ENCODE measurements around the gene ASCL5.
"Not testable (repeated sequence)": the region's sequence is repeated elsewhere in the genome, so short reads cannot be mapped to it uniquely, and the experiment has no call there.

Gene ASCL5, protein sequence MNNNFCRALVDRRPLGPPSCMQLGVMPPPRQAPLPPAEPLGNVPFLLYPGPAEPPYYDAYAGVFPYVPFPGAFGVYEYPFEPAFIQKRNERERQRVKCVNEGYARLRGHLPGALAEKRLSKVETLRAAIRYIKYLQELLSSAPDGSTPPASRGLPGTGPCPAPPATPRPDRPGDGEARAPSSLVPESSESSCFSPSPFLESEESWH

DNA sequence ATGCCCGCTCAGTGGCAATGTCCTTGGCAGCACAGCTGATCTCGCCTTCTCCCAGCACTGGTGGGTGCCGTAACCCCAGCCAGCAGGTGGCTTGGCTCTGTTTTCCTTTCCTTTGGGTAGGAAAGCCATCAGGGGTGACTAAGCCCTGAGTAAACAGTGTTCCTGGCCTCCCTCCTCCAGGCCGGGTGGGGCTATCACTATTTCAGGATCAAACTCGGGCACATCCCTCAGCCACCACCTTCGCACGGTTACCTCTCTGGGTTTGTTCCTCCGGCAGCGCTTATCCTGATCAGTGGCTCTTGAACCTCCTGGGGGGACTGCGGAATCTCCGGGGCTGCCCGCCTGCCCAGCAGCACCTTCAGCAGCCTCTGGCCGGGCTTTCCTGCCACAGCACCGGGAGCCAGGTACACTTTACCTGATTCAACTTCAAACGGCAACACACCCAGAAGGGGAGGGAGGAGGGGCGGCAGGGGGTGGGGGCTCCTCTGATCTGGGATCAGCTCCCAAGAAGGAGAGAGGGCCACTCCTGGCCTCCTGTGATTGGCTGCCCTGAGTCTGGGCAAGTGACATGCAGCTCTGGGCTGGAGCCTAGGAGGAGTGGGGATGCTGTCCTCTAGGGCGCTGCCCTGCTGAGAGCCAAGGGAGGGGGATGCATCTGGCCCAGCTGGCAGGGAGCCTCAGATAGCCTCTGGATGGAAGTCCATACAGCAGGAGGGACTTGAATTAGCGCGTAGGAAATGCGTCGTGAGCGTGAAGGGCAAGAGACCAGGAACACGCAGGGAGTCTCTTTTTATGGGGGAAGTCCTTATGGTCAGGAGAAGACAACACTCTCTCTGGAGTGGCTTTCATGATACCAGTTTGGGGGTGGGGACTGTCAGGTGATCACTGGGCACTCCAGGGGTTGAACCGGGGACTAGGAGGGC lies at the start of gene ASCL5:
Gene ASCL5 (minus strand): TSS at position 353 of the 923 bp plus-strand sequence. CDS start 11,812 bp downstream, outside the sequence.
- DNase-seq (ENCODE audit: low spot score) = peak; percentile 30

DNA sequence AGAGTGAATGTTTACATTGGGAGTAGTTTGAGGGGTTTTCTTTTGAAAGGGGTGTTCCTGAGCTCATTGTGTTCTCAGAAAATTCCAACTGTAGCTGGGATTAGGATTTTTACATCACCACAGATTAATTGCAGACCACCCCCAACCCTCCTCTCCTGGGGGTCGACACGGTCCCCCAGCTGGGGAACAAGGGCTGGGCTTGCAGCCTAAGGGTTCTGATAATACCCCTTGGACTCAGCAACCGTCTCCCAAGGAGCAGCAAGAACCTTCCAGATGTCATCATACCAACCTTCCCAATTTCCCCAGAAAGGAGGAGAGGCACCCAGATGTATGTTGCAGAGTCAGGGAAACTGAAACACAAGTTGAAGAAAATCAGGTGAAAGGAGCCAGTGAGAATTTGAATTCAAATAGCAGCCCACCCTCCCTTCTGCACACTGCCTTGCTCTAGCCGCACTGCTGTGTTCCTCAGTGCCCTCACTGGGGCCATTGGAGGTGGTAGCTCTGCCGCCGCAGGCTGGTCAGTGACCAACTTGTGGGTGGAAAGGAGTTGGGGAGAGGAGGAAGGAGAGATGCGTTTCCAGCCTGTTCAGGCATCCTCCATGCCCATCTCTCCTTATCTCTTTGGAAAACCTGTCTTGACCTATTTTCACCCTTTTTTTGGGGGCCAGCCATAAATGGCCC lies 49.0 kb upstream of the ASCL5 start:
- DNase-seq (ENCODE audit: low spot score) = no peak

DNA sequence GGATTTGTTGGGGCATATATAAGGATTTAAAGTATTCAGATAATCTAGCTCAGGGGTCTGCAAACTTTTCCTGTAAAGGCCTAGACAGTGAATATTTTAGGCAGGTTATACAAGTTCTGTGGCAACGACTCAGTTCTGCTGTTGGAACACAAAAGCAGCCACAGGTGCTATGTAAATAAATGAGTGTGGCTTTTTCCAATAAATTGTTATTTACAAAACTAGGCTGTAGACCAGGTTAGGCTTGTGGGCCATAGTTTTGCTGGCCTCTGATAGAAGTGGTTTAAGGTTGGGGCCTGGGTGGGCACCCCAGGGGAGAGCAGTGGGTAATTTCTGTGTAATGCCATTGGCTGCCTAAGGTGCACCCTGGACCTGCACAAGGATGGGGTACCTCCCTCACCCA lies 46.8 kb upstream of the ASCL5 start:
- DNase-seq (ENCODE audit: low spot score) = no peak

GRCh38 chr1:201172999-201173610 lies 46.1 kb upstream of the ASCL5 start:
- DNase-seq (ENCODE audit: low spot score) = no peak

DNA sequence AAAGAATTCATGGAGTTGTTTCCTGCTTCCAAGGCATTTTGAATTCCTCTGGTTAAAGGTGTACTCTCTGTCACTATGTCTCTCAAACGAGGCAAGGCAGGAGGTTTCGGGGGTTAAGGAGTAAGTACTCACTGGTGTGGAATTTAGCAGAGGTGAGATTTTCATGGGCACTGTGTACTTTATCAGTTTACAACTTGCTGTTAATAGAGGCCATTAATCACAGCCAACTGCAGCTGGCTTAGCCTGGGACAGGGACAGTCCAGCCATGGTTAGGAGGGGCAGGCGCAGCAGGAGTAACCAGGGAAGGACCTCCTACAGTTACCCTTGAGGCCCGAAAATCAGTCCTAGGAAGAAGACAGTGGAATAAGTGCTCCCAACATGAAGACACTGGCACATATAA lies 45.3 kb upstream of the ASCL5 start:
- no peak for DNase-seq (ENCODE audit: low spot score)

DNA sequence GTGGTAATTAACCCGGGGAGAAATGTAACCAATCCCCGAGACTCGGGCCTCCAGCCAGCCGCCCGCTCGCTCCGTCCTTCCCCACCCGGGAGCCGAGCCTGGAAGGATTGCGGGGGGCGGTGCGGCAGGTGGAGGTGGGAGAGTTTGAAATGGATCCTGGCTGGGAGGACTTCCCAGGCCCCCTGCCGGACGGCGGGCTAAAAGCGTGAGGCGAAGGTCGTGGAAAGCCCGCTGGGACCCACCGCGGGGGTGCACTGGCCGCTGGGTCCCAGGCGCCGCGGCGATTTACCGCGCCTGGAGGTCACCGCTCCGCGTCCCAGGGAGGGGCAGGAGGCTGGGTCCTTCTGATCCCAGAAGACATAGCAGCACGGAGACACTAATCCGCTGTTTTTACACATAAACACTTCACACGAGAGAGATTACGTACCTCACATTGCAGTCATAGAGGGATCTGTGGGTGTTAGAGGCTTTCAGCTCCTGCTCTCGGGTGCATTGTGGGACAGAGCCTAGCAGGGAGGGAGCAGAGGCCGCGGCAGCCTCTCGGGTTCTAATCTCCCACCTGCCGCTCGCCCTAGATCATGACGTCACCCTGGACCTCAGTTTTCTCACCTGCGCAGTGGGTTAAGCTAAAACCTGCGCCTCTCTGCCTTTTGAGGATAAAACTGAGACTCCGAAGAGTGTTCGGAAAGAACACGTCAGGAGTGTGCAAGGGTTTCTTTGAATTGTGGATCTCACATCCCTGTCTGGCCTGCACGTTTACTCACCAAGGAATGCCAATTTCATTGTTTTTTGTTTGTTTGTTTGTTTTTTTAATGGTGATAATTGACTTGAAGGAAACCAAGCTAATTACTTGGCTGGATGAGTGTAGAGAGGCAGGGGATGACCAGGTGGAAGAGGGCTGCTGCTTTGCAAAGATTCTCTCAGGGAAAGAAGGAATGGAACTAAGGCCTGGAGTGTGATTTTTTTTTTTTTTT lies 44.4 kb upstream of the ASCL5 start:
- DNase-seq (ENCODE audit: low spot score) = peak; percentile 58

DNA sequence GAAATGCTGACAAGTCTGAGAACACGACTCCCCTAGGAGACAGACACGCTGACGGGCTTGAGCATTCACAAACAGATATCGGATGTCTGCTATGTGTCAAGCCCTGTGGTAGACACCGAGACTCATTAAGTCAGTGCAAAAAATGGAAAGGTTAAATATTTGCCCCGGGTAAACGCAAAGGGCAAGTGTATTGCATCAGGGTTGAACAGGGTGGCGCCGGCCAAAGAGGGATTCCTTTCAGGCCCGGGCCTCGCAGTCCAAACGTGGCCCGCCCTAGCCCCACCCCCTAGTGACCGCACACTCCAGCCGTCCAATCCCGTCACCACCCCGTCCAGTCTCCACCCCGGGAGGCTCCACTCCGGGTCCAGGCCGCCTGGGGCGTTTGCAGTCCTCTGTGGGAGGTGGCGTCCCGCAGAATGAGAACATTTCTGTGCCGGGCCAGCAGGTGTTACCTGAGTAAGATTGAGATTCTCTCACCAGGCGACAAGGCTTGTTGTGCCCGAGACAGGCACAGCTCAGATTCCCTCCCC lies 43.6 kb upstream of the ASCL5 start:
- peak; percentile 92 for DNase-seq (ENCODE audit: low spot score)

- DNase-seq (ENCODE audit: low spot score) = no peak
Observed at GRCh38 chr1:201169971-201170532, 43.1 kb upstream of the ASCL5 start.

DNA sequence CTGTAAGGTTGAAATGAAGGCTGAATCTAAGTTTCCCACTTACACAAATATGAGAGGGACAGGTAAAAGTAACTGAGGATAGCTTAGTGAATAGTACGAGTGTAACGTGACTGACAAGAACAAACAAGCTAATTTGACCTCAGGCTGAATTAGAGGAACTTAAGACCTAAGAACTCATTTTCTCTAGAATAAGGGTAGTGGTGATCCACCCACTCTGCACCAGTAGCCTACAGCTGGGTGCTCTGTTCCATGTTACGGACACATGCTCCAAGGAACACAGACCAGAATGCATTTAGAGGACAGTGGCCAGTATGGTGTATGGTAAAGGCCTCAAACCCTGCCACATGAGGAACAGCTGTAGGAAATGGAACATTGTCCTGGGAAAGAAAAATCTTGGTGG lies 42.2 kb upstream of the ASCL5 start:
- no peak for DNase-seq (ENCODE audit: low spot score)

GRCh38 chr1:201167041-201167991 lies 40.3 kb upstream of the ASCL5 start:
- no peak for DNase-seq (ENCODE audit: low spot score)

GRCh38 chr1:201164645-201165044 lies 37.7 kb upstream of the ASCL5 start:
- no peak for DNase-seq (ENCODE audit: low spot score)

DNA sequence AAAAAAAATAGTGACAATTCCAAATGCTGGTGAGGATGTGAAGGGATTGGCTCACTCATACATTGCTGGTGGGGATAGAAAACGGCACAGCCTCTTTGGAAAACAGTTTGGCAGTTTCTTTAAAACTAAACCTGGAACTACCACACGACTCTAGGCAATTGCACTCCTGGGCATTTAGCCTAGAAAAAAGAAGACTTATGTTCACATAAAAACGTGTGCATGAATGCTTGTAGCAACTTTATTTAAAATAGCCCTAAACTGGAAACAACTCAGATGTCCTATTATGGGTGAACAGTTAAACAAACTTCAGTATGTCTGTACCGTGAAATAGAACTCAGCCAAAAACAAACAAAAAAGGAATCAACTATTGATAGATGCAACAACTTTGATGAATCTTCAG lies 36.7 kb upstream of the ASCL5 start:
- DNase-seq (ENCODE audit: low spot score) = no peak

GRCh38 chr1:201163036-201163435 lies 36.1 kb upstream of the ASCL5 start:
- not testable (repeated sequence) for DNase-seq (ENCODE audit: low spot score)

- no peak for DNase-seq (ENCODE audit: low spot score)
Observed at GRCh38 chr1:201157949-201158348, 31.0 kb upstream of the ASCL5 start.

- no peak for DNase-seq (ENCODE audit: low spot score)
Observed at GRCh38 chr1:201156819-201157218, 29.8 kb upstream of the ASCL5 start.

DNA sequence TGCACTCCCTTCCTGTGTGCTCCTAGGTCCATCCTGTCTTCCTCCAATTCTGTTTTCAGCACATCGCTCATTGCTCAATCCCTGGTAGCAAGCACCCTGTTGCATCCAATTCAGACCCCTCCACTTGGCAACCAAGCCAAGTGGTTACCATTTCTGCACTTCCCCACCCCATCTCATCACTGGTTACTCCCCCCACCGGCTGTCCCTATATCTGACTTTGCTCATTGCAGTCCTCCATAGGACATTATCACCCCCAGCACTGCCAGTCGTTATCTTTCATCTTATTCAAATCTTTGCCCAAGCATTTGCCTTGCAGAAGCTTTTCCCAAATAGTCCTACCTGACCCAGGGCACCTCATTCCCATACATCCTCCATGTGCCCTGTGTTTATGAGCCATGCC lies 29.4 kb upstream of the ASCL5 start:
- DNase-seq (ENCODE audit: low spot score) = no peak

GRCh38 chr1:201155354-201155753 lies 28.4 kb upstream of the ASCL5 start:
- no peak for DNase-seq (ENCODE audit: low spot score)

DNA sequence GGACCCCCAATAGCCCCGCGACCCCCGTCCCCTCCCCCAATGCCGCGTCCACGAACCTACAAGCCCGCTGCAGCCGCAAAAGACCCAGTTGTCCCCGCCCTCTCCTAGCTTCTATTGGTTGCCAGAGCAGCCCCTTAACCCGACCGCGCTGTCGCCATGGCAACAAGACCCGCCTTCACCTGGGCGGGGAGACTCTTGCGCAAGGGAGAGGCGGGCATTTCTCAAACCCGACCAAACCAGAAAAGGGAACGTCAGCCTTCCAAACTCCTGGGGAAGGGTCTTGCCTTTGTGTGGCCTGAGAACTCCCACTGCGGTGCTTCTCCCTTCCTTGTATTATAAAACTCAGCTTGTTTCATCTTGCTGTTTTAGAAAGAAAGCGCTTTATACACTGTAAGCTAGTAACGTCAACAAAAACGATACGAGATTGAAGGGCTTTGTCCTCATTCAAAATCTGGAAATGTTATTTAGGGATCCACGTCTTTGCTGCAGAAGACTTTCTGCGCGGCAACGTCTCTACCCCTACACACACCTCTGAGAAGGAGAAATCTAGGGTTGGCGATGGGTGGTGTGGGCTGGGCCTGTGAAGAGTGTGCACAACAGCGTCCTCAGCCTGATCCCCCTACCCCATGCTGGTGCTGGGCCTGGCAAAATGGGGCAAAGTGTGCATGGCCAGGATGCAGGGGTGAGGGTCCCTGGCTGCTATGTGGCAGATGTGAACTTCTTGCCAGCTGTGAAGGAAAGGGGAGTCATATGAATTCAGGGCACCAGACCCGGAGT lies 27.6 kb upstream of the ASCL5 start, which contains the start of gene TMEM9:
Gene TMEM9 (minus strand): TSS at position 86 of the 777 bp plus-strand sequence. CDS start 551 bp downstream, outside the sequence.
- peak; percentile 88 for DNase-seq (ENCODE audit: low spot score)
